Smooth muscle cell of trachea (primary cell): ENCODE data around the gene RNF169. TPM values are rescaled to one million over a fixed set of nuclear protein-coding genes. Genes with fewer than 3 reads are reported as not detected.

Source experiments
- total RNA-seq: library from RNA; depleted of rRNA; stranded (reverse); fragments of >200 nt; gene quantifications from 2 replicates; pipeline ENCODE4 v1.2.1, GENCODE V29; 2014

The RNF169 gene, protein sequence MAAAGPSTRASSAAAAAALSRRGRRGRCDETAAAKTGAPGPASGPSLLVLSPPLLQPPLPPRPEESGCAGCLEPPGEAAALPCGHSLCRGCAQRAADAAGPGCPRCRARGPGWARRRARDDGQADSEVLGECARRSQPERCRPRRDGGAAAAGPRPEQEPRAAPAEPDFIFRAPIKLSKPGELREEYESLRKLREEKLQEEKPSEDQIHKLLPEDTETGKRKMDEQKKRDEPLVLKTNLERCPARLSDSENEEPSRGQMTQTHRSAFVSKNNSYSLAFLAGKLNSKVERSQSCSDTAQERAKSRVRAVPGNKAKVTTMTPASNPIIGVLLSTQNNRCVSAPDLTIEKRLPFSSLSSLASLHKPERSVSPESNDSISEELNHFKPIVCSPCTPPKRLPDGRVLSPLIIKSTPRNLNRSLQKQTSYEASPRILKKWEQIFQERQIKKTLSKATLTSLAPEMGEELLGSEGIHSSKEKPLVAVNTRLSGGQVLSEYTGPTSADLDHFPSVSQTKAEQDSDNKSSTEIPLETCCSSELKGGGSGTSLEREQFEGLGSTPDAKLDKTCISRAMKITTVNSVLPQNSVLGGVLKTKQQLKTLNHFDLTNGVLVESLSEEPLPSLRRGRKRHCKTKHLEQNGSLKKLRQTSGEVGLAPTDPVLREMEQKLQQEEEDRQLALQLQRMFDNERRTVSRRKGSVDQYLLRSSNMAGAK
- 25.7 and 27.1 TPM in 2 replicates for total RNA-seq

DNA sequence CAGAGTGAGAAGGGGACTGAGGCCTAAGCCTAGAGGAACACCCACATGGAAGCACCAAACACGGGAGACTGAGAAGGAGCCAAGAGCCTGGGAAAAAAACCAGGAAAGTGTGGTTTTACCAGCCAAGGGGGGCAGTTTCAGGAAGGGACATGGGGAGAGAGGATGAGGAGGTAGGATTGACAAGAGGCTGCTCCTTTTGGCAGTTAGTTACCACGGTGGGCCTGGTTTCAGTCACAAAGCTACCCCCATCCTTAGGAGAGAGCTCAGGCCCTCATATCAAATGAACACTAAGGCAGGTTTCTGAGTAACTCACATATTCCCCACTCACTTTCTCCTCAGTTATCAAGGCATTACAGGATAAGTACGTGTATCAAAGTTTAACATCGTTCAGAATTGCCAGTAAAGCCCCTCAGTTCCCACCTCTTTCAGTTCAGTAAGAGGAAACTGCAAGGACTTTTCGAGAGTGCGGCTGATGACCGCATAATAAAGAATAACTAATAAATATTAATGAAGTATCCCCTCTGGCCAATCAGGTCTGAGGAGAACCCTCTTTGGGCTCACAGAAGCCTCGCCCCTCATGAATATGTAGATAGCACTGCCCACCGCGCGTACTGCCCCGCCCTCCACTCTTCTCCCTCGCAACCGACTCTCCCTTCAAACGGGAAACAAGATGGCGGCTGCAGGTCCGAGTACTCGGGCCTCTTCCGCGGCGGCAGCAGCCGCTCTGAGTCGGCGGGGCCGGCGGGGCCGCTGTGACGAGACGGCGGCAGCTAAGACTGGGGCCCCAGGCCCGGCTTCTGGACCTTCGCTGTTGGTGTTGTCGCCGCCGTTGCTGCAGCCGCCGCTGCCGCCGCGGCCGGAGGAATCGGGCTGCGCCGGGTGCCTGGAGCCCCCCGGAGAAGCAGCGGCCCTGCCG is at the start of gene RNF169:
RNF169 (plus strand) TSS at position 639 of the 916 bp plus-strand sequence; CDS start at position 671, 32 bp downstream.

DNA sequence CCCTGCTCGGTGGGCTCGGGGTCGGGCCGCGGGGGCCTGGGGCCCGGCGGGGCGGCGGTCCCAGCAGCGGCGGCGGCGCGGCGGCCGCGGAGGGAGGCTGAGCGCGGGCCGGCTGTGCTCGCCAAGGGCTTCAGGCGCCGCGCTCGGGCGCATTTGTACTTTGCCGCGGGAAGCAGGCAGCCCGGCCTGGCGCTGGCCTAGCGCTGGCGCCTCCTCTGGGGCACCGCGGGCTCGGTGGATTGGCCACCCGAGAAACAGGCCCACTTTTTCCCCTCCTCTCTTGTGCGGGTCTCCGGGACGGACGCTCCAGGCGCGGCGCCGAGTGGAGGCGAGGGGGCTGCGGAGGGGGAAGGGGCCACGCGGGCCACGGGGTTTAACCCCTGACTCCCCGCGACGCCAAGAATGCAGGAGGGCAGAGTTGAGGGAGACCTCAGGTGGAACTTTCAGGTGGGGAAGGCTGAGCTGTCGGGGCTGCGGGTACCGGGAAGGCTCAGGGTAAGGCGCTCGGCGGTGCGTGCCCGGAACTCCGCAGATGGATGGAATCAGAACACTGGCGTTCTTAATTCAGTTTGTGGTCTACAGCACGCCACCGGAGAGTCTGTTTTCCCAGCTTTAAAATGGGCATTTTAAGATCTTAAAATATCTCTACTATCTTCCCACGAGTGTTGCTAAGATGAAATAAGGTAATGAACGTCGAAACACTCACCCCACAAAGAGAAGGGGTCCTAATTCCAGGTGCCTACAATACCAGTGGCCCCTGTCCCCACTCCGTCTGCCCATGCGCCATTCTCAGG is 17.2 kb upstream of the RNF169 start, which contains the start of gene CHRDL2:
CHRDL2 (minus strand) TSS at position 126 of the 794 bp plus-strand sequence. CDS start 538 bp downstream, outside the sequence.

Other genes starting within 250 kb of the RNF169 start
- gene POLD3, start 156.3 kb upstream of the RNF169 start, total RNA-seq: 9.3 and 15.4 TPM in 2 replicates
- gene CHRDL2, start 17.4 kb upstream of the RNF169 start, total RNA-seq: not detected in 2 replicates
- gene XRRA1, start 200.2 kb downstream of the RNF169 start, total RNA-seq: 20.5 and 23.7 TPM in 2 replicates
- 12.7 and 46.0 TPM in 2 replicates for gene SPCS2, start 200.4 kb downstream of the RNF169 start, total RNA-seq
- 5.5 and 8.6 TPM in 2 replicates for gene NEU3, start 240.1 kb downstream of the RNF169 start, total RNA-seq